Hepatocyte (in vitro differentiated cells): ENCODE data around the gene CCDC90B.

Source experiments
- CTCF ChIP-seq: fragments of 200-600 bp; sonication (generic); IDR thresholded peaks from 2 replicates; pipeline ENCODE4 v1.5.1; 2016; ENCODE audit warnings: antibody characterized with exemption, mild to moderate bottlenecking; ENCODE audit not compliant: poor library complexity
- EZH2 ChIP-seq: fragments of 200-600 bp; sonication (generic); IDR thresholded peaks from 2 replicates; pipeline ENCODE4 v1.6.1; 2016; ENCODE audit warnings: antibody characterized with exemption, mild to moderate bottlenecking, borderline replicate concordance

GRCh38 chr11:83335446-83336070 lies 49.4 kb upstream of the CCDC90B start:
- no peak for TF ChIP-seq CTCF
- TF ChIP-seq EZH2, result no peak
